Uterus (tissue), 4 donors: ENCODE measurements around the gene NAT10. TPM values are rescaled to one million over a fixed set of nuclear protein-coding genes. Genes with fewer than 3 reads are reported as not detected.

Experiments used
- DNase-seq, 2 donors: peaks; one replicate each; pipeline ENCODE4 v3.0.0-alpha.2; 2019 to 2020
- H3K27ac ChIP-seq, 2 donors: fragments of 200-600 bp; sonication (generic); 1 replicate in 1 of 2; 2 replicates in 1 of 2; pipeline ENCODE4 v1.5.1; 2016 to 2018
- H3K27me3 ChIP-seq, 2 donors: fragments of 200-600 bp; sonication (generic); one replicate each; pipeline ENCODE4 v1.5.1; 2018 to 2019; ENCODE audit warnings: control low read depth in 1 of 2
- H3K36me3 ChIP-seq, 2 donors: fragments of 200-600 bp; sonication (generic); one replicate each; pipeline ENCODE4 v1.5.1; 2019; ENCODE audit warnings: control low read depth in 1 of 2
- H3K4me1 ChIP-seq, 2 donors: fragments of 200-600 bp; sonication (generic); one replicate each; pipeline ENCODE4 v1.5.1; 2018 to 2019; ENCODE audit warnings: control low read depth in 1 of 2
- H3K4me3 ChIP-seq, 2 donors: fragments of 200-600 bp; sonication (generic); 1 replicate in 1 of 2; 2 replicates in 1 of 2; pipeline ENCODE4 v1.5.1; 2018 to 2019; ENCODE audit warnings: mild to moderate bottlenecking in 1 of 2
- H3K9me3 ChIP-seq, 2 donors: fragments of 200-600 bp; sonication (generic); one replicate each; pipeline ENCODE4 v1.5.1; 2019; ENCODE audit warnings: control low read depth in 1 of 2
- CTCF ChIP-seq, 4 experiments: fragments of 200-600 bp in 2 of 4; fragments of 450-650 bp in 2 of 4; sonication (generic) in 2 of 4; IDR thresholded peaks; one replicate each; pipeline ENCODE4 v1.5.1; 2016 to 2019; ENCODE audit warnings: antibody characterized with exemption in 4 of 4, mild to moderate bottlenecking in 2 of 4, moderate library complexity in 1 of 4
- POLR2A ChIP-seq, 2 donors: fragments of 450-650 bp; IDR thresholded peaks; one replicate each; pipeline ENCODE4 v1.6.1; 2016; ENCODE audit warnings: antibody characterized with exemption in 2 of 2, mild to moderate bottlenecking in 1 of 2, moderate library complexity in 1 of 2
- intact Hi-C: fragments of 100-400 bp; cut with DNase I; formaldehyde crosslinking; loops from one replicate; pipeline ENCODE4 v1.15.1; 2023; ENCODE audit warnings: low total_unique reads
- total RNA-seq, 4 donors: library from RNA; depleted of rRNA in 3 of 4; stranded (reverse); fragments of >200 nt in 3 of 4; gene quantifications; one replicate each; pipeline versions ENCODE4 v1.1.0 to v1.2.4, GENCODE V29; 2014 to 2023
- donor health status: DM: yes; HTN: yes; CAD: no.

NAT10 gene
- total RNA-seq, 4 donors from 2014 or later: 18.5 to 54.0 (median 22.9) TPM

GRCh38 chr11:34182425-34182824 is 77.0 kb downstream of the NAT10 start:
- Histone ChIP-seq H3K36me3 (no peaks in the 10 kb centered on the region), H3K4me3 (no peak overlapping the region), H3K27me3 (no peaks in the 10 kb centered on the region), H3K4me1 (no peaks in the 10 kb centered on the region), H3K9me3 (no peaks in the 10 kb centered on the region), H3K27ac (no peak overlapping the region)
- intact Hi-C loops: no loop called here
- DNase-seq: no peak
- TF ChIP-seq CTCF (IDR thresholded peaks at IDR 0.05) (no peak), POLR2A (IDR thresholded peaks at IDR 0.05) (no peak)

GRCh38 chr11:34182921-34183685 is 77.7 kb downstream of the NAT10 start:
- TF ChIP-seq POLR2A (IDR thresholded peaks at IDR 0.05): no peak
- no peak for TF ChIP-seq CTCF (IDR thresholded peaks at IDR 0.05)
- H3K27me3 ChIP-seq: no peaks in the 10 kb centered on the region
- no peak overlapping the region for H3K4me3 ChIP-seq
- H3K36me3 ChIP-seq: no peaks in the 10 kb centered on the region
- no peak overlapping the region for H3K27ac ChIP-seq
- no peaks in the 10 kb centered on the region for H3K4me1 ChIP-seq
- no peaks in the 10 kb centered on the region for H3K9me3 ChIP-seq
- intact Hi-C loops: no loop called here
- no peak for DNase-seq

GRCh38 chr11:34183848-34184391 is 78.5 kb downstream of the NAT10 start:
- intact Hi-C loops: no loop called here
- Histone ChIP-seq H3K4me1 (no peaks in the 10 kb centered on the region), H3K27ac (no peak overlapping the region), H3K4me3 (no peak overlapping the region), H3K27me3 (no peaks in the 10 kb centered on the region), H3K9me3 (no peaks in the 10 kb centered on the region), H3K36me3 (no peaks in the 10 kb centered on the region)
- DNase-seq: no peak
- TF ChIP-seq CTCF (IDR thresholded peaks at IDR 0.05): no peak
- TF ChIP-seq POLR2A (IDR thresholded peaks at IDR 0.05): no peak

- no peak for DNase-seq
- intact Hi-C loops: no loop called here
- no peak overlapping the region for H3K27ac ChIP-seq
- no peaks in the 10 kb centered on the region for H3K4me1 ChIP-seq
- TF ChIP-seq POLR2A (IDR thresholded peaks at IDR 0.05) (no peak), CTCF (IDR thresholded peaks at IDR 0.05) (no peak)
- no peak overlapping the region for H3K4me3 ChIP-seq
- no peaks in the 10 kb centered on the region for H3K9me3 ChIP-seq
- H3K27me3 ChIP-seq: no peaks in the 10 kb centered on the region
- H3K36me3 ChIP-seq: no peaks in the 10 kb centered on the region
These were observed 79.1 kb downstream of the NAT10 start for GRCh38 chr11:34184505-34185015.
